Medulla oblongata (tissue), 1 donor: Measurements from ENCODE around the gene DLST.

Experiments used
- DNase-seq: peaks from one replicate; pipeline ENCODE4 v3.0.0-alpha.2; 2015; ENCODE audit errors: extremely low spot score

DLST gene

DNA sequence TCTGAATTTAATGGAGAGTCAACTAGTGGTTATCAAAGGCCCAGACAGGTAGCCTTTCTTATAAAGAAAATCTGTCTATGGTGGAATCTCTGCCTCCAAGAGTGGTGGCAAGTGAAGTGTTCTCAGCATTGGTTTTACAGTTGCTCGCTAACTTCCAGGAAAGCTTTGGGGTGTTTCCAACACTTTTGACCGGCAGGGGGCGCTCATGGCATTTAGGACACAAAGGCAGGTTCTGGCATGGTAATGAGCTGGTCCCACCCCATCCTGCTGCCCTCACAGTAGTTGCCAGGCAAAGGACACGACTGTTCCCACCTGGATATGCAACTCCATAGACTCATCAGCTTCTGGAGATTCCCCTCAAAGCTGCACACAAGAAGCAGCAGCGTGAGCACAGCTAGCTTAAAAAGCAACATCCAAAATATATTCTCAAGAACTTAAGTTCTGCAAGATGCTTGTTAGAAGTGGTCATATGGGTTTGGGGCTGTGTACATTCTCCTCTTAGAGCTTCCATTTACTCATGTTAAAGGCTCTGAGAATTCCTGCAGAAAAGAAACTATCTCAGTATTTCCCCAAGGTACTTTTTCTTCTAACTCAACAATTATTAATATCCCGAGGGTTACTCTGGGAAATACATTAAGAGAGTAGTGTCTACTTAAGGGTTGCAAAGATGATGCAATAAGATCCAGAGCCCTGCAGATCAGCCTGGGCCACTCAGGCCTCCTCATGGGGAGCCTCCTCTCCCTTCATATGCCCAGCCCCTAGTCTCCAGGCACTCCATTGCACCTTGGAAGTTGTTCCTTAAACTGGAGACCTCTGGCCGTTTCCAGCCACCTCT is 20.6 kb upstream of the DLST start:
- DNase-seq, result peak; percentile 94

DNA sequence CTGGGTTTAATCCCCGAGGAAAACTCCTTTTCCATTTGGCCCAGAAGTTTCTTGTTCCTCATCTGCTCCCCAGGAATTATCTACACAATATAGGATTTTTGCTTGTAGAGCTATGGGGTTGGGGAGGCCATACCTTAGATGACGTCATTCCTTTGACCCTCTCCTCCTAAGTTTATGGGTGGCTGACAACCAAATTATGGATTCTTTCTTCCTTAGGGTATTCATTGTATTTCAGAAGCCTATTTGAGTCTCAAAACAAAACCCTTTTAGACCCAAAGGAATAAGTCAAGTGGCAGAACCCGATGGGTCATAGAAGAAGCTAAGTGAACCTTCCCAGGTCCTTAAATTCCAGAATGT is 20.0 kb upstream of the DLST start:
- no peak for DNase-seq

DNA sequence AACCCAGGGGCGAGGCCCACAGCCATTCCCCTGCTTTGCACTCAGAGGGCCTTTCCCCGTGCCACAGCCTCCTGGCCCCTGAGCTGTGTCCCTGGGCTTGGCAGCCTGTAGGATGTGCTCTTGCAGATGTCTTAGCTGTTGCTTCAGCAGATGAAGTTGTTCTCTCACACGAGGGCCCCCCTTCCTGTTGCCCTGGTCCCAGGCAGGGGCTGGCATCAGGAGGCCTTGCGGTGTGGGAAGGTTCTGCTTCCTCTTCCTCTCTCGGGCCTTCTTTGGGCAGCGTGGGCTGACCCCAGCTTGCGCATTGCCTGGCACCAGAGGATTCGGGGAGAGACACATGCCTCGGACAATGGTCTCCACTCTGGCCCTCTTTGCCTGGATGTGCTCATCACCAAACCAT is 18.4 kb upstream of the DLST start:
- DNase-seq, result peak; percentile 71

DNA sequence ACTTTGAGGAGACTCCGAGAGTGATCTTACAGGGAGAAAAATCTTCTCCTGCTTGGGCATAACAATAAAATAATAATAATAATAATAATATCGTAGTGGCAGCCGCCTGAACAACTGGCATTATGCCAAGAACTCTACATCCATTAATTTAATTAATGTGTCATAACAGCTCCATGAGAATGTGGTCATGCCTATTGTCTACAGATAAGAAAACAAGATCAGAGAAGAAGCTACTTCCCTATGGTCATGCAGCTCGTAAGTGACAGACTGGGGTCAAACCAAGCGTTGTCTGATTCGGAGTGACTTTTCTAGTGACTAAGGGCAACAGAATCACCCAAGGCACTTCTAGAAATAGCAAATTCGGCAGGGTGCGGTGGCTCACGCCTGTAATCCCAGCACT is 17.5 kb upstream of the DLST start:
- DNase-seq, result peak; percentile 57

DNA sequence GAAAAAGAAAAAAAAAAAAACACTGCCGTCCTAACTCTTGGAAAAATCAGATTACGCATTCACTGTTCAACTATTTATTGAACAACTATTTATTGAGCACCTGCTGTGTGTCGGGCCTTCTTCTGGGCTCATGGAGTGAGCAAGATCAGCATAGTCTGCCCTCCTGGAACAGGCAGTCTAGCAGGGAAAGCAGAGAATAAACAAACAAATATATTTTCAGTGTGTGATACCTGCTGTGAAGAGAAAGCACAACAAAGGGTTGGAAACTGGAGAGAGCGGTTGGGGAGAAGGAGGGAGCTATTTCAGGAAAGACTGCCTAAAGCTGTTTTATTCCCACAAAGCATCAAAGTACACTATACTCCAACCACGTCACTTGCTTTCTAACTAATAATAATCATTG is 16.6 kb upstream of the DLST start:
- no peak for DNase-seq

DNA sequence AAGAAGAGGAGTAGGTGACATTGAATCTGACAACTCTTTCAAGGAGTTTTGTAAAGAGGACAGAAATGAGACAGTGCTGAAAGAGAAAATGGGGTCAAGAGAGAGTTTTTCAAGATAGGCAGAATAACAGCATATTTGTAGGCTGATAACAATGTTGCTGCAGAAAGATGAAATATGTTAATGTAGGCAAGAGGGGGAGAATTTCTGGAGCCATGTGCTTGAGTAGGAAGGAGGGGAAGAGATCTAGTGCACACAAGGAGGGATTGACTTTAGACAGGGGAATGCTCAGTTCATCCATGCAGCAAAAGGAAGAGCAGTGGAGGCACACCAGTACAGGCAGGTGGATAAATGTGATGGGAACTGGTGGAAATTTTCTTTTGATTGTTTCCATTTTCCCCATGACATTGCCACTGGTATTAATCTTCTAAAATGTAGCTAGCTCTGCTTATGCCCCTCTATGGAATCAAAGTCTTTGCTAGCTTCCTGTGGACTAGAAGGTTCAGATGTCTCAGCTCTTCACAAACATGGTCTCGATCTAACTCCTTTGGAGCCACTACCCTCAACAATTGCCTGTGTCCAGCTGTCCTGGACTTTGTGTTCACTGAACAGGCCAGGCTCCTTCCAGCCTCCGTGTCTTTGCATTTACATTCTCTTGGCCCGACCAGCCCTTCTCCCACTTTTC is 14.9 kb upstream of the DLST start:
- no peak for DNase-seq

DNA sequence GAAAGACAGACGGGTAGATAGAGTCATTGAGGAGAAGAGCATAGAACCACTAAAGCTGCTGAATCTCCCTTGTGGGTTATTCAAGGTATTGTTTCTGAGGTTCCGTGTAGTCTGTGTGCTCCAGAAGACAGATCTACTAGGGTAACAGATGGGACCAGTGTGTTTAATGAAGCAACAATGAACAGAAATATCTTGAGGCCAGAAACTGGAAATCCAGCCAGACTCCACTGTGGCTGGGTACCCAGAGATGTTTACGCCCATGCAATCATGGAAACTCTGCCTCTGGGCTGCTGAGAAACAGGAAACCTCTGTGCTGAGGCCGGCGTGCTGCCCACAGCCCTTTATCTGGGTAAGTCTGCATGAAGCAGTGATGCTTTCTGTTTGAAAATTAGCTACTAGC is 14.0 kb upstream of the DLST start:
- DNase-seq, result peak; percentile 87

DNA sequence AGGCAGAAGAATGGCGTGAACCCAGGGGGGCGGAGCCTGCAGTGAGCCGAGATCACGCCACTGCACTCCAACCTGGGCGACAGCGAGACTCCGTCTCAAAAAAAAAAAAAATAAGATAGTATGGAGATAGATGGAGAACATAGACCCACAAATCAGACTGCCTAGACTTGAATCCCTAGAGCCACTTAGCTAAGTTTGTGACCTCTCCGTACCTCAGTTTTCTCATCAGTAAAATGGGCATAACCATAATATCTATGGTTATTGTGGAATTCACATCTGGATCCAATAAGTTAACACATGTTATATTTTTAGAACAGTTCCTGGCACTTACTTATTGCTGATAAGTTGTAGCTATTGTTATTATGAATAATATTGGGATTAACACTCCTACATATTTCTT is 13.0 kb upstream of the DLST start:
- DNase-seq, result no peak

DNA sequence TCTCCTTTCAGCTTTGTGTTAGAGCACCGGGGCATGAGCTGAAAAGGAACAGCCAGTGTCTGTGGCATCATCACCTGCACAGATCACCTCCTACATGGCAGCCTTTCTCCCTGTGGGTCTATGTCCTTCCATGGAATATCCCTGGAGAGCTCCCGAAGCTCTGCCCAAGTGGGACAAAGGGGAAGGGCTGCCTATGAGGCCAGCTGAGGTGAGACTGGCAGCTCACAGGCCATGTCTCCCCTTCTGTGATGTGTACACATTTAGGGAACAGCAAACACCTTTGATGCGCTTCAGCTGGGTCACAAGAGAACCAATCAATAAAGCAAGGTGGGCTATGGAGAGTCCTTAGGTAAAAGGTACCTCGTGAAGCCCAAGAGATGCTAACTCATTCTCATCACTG is 9.9 kb upstream of the DLST start:
- DNase-seq, result no peak

DNA sequence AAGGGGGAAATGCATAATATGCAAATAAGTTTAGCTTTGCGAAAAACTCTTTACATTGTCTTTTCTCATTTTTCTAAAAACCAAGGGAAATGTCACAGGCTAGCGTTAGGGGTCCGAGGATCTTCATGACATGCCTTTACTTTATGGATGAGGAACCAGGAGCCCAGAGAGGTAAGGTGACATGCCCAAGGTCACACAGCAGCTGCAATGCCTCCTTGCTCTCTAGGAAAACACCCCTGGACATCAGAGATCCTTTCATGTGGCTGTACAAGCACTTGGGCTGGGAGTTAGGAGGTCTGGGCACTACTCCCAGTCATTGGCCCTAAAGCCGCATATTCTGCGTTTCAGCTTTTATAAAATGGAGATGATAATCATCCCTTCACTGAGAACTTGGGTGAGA is 6.5 kb upstream of the DLST start:
- no peak for DNase-seq

DNA sequence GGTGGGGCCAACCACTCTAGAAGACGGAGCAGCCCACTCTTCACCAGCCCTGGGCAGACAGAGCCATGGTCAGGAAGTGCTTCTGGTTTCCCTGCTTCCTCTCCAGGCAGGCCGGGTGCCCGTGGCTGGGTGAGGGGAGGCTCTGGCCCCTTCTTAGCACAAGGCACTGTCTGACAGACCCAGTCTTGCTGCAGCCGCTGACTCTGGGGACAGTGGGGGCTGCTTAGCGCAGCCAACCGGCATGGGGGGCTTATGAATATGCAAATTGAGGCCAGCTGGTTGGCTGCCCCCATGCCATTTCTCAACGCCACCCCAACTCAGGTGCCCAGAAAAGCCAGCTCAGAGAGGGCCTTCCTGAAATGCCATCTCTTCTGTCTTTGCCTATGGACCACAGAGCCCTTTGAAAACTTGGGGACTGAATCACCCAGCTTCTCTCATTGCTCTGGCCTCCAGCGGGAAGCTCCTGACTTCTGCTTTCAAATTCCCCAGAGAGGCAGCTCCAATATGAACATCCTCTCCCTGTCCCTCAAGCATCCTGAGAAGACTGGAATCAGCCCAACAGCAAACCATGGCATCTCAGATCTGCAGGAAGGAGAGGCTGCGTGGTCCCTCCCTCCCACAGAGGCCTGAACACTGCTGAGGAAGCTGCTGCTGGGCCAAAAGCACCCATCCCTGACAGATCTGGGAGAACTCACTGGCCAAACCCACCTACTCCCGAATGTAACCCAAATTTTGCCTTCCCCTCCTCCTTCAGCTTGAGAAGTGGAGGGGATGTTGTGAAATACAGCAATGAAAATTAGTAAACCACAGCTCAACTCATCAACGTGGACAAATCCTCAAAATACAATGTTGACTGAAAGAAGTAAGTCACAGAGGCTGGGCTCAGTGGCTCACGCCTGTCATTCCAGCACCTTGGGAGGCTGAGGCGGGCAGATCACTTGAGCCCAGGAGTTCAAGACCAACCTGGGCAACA is 5.5 kb upstream of the DLST start, which contains the start of gene PROX2:
Gene PROX2, minus strand, starts transcription at position 205 of the 973 bp plus-strand sequence. CDS start 12,311 bp downstream, outside the sequence.
- peak; percentile 39 for DNase-seq

DNA sequence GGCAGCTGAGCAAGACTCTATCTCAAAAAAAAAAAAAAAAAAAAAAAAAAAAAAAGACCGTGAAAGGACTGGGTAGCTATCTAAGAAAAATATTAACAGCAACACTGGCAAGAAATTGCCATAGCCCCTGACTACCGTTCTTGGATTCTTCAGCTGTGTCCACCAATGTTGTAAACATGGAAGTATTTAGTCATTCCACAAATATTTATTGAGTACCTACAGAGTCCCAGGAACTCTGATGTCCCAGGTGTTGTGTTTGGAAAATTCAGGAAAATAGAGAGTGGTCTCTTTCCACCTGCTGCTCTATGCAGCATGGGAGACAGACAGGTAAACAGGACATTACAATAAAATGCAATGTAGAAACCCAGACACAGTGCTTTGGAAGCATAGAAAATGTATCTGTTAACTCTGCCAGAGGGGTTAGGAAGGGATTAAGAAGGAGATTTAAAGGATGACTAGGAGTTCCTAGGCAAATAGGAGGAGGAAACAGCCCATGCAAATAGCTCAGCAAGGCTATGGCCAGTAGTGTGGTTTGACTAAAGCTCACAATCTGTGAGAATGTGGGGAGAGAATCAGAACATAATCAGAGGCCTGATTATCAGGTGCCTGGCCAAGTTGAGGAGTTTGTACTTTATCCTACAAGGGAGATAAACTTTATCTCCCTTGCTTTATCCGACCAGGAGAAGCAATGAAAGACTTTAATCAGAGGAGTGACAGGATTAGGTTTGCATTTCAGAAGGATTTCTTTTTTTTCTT is 2.1 kb upstream of the DLST start:
- DNase-seq, result no peak

DNA sequence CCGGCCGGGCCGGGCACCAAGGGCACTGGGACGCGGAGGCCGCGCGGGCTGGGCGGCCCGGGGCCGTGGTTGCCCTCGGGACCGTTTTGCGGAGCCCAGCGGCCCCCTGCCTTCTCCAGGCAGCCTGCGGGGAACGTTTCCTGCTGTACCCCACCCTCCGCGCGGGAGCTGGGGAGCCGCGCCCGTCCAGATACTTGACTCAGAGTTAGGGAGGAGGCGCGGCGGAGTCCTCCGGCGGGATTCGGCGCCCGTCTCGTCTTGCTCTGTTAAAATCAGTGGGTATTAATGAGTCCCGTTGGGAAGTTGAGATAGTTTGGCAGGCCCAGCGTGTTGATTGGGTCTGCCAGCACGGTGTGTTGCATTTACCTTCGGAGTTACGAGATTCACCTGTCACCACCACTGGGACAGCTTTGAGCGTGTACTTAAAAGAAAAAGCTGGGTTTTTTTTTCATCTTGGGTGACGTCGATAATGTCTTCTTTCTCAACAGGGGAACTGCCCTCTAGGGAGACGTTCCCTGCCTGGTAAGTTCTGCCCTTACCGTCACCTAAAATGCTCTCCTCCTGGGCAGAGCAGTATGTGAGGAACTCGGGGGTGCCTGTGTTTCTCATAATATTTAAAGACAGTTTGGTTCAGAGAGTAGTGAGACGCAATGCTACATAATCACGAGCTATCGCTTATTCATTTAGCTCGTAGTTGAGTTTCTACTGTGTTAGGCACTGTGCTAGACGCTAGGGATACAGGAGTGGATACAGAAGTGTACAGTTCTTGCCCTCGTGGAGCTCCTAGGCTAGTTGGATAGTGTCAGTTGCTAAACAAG is 596 bp downstream of the DLST start:
- no peak for DNase-seq

DNA sequence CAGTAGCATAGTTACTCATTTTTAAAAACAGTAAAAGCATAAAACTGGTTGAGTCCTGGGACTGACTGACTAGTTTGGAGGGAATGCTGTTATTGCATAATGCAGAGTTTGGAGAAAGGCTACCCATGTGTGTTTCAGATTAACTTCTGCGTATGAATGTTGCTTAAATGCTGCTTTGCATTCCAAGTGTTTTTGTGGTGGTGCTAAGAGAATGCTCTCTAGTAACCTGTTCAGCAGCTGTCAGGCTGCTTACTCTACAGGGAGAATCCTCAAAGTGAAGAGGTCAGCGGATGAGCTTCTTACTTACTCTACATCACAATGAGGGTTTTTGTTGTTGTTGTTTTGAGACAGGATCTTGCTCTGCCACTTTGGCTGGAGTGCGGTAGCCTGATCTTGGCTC is 4.3 kb downstream of the DLST start:
- DNase-seq, result no peak

DNA sequence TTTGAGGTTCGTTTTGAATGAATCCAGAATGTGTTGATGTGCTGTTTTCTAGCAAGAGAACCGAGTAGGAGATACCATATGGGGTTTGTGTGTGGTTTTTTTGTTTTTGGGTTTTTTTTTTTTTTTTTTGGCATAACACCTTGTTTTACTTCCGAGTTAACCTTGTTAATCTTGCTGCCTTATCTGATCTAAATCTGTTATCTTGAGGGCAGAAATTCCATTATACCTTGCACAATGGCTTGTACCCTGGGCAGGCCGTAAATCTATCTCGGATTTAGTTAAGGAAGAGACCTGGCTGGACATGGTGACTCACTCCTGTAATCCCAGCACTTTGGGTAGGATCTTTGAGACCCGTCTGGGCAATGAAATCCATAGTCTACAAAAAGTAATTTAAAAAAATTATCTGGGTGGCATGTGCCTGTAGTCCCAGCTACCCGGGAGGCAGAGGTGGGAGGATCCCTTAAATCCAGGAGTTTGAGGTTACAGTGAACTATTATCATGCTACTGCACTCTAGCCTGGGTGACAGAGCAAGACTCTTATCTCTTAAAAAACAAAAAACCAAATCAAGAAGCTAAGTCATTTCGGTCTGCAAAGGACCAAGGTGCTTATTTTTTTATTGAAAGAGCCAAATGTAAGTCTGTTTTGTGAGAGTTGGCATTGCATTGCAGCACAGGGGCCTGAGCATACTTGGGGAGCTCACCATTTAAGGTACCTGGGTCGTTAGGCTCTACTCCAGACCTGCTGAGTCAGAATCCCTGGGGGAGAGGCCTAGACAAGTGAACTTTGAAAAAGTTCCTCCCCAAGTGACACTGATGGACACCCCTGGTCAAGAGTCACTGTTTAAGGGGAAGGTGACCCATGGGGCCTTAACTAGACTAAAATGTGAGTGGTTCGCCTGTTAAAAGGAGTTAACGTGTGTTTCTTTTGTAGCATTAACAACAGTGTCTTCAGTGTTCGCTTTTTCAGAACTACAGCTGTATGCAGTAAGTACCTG is 6.7 kb downstream of the DLST start:
- no peak for DNase-seq

DNA sequence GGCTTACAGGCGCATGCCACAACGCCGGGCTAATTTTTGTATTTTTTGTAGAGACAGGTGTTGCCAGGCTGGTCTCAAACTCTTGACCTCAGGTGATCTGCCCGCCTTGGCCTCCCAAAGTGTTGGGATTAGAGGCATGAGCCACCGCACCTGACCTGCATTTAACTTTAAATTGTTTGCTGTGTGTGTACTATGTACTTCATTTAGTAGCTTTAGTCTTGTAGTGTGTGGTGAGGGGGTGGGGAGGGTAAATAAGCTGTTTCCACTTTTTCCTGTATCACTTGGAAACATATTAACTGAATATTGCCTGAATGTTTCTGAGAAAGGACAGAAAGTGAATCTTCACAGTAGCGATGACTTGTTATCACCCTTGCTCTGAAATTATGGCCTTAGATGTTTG is 8.5 kb downstream of the DLST start:
- DNase-seq, result no peak

DNA sequence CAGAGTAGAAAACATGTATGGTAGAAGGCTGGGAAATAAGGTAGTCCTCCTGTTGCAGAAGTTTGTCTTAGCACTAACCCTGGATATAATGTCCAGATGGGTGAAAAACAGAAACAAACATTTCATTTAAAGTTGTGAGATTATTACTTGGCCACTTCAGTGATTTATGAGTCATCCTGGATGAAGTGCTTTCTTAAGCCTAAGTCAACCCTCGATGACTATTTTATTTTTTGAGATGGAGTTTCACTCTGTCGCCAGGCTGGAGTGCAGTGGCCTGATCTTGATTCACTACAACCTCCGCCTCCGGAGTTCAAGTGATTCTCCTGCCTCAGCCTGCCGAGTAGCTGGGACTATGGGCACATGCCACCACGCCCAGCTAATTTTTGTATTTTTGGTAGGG is 10.2 kb downstream of the DLST start:
- DNase-seq, result no peak

DNA sequence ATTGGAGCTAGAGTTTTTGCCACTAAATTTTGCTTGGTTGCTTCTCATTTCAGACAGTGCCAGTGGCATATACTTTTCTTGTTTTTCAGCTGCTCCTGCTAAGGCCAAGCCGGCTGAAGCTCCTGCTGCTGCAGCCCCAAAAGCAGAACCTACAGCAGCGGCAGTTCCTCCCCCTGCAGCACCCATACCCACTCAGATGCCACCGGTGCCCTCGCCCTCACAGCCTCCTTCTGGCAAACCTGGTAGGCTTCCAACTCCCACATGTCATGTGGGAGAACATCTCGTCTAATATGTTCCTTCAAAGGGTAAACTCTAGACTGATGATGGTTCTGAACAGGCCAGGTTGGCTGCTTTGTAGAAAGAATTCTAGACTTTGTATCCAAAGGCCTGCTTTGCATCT is 11.0 kb downstream of the DLST start:
- peak; percentile 32 for DNase-seq

DNA sequence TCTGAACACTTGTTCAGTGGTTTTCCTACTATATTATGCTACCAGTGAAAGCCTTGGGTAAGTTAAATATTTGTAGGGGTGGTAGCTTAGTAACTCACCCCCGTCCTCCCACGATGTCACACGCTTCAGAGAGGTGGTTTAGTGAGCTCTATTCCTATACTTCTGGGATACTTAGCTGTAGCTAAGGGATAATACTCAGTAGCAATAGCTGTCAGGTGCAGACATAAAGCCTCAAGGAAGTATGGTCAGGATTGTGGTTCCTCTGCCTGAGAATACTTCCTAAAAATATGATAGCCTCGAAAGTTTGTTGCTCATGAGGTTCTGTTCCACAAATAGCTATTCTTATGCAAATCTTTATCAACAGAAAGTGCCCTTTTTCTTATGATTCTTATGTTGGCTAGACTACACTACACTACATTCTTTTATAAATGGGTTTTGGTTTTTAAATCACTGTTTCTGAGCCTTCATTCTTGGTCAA is 11.9 kb downstream of the DLST start:
- peak; percentile 32 for DNase-seq
